Glomerular visceral epithelial cell (primary cell): ENCODE measurements around the gene ENSA.
"Not testable (repeated sequence)": the region's sequence is repeated elsewhere in the genome, so short reads cannot be mapped to it uniquely, and the experiment has no call there.

Experiments
- DNase-seq: peaks from one replicate; pipeline ENCODE4 v3.0.0-alpha.2; 2016; ENCODE audit errors: extremely low spot score

The ENSA gene

GRCh38 chr1:150621497-150622302 lies 7.7 kb downstream of the ENSA start:
- DNase-seq: peak; percentile 46

- DNase-seq: no peak
Measured at GRCh38 chr1:150620919-150621318, 8.5 kb downstream of the ENSA start.

- DNase-seq: peak; percentile 75
Measured at GRCh38 chr1:150619576-150620509, 9.6 kb downstream of the ENSA start.

- no peak for DNase-seq
Measured at GRCh38 chr1:150615346-150616201, 13.8 kb downstream of the ENSA start.

GRCh38 chr1:150613061-150613920 lies 16.1 kb downstream of the ENSA start:
- DNase-seq: peak; percentile 58

- DNase-seq: no peak
Measured at GRCh38 chr1:150612014-150612345, 17.4 kb downstream of the ENSA start.

GRCh38 chr1:150610576-150610975 lies 18.8 kb downstream of the ENSA start:
- DNase-seq: no peak

GRCh38 chr1:150609732-150610131 lies 19.7 kb downstream of the ENSA start:
- DNase-seq: no peak

- DNase-seq: no peak
Measured at GRCh38 chr1:150606463-150607142, 22.8 kb downstream of the ENSA start.

- DNase-seq: not testable (repeated sequence)
Measured at GRCh38 chr1:150605451-150605731, 24.0 kb downstream of the ENSA start.

- no peak for DNase-seq
Measured at GRCh38 chr1:150604226-150604588, 25.2 kb downstream of the ENSA start.

GRCh38 chr1:150603711-150604110 lies 25.7 kb downstream of the ENSA start:
- no peak for DNase-seq

- DNase-seq: not testable (repeated sequence)
Measured at GRCh38 chr1:150602372-150602771, 27.0 kb downstream of the ENSA start.

- no peak for DNase-seq
Measured at GRCh38 chr1:150601540-150601939, 27.9 kb downstream of the ENSA start.

- DNase-seq: not testable (repeated sequence)
Measured at GRCh38 chr1:150598346-150598745, 31.1 kb downstream of the ENSA start.

GRCh38 chr1:150596976-150597375 lies 32.4 kb downstream of the ENSA start:
- no peak for DNase-seq

GRCh38 chr1:150596095-150596892 lies 33.1 kb downstream of the ENSA start:
- DNase-seq: no peak

- no peak for DNase-seq
Measured at GRCh38 chr1:150582371-150582770, 47.0 kb downstream of the ENSA start.

GRCh38 chr1:150581962-150582361 lies 47.5 kb downstream of the ENSA start:
- DNase-seq: not testable (repeated sequence)

GRCh38 chr1:150581437-150581836 lies 48.0 kb downstream of the ENSA start:
- DNase-seq: not testable (repeated sequence)
